ENCODE measurements around the gene ITPKC. TPM values are rescaled to one million over a fixed set of nuclear protein-coding genes. Genes with fewer than 3 reads are reported as not detected.

Gene ITPKC
- total and polyA plus RNA-seq, 8 donors, result 10.2 to 25.6 (median 13.7) TPM

- Histone ChIP-seq H3K27ac (peak within 1 kb of the TSS; percentile 91 to 94), H3K9me3 (no peaks in the 10 kb centered on the region), H3K36me3 (peaks cover 0 to 9% of the 10 kb centered on the region in 2 donors), H3K27me3 (no peaks in the 10 kb centered on the region), H3K4me3 (peak within 1 kb of the TSS; percentile 58 to 62), H3K4me1 (peaks cover 36 to 70% of the 10 kb centered on the region in 2 donors)
- intact Hi-C loops (cut with DNase I), result no loop called here
- ATAC-seq (peak; percentile 86), DNase-seq (peak; percentile 94 to 100 (median 98))
- TF ChIP-seq CTCF (IDR thresholded peaks at IDR 0.05), result no peak
Measured at GRCh38 chr19:40750874-40751537, 34.1 kb downstream of the ITPKC start, which contains the start of gene SNRPA. Gene SNRPA (plus strand): TSS chr19:40751203. CDS start chr19:40751409, 206 bp downstream.

- H3K27me3 ChIP-seq, result no peaks in the 10 kb centered on the region
- H3K36me3 ChIP-seq, result peaks cover 0 to 22% of the 10 kb centered on the region in 2 donors
- no peaks in the 10 kb centered on the region for H3K9me3 ChIP-seq
- no peak for TF ChIP-seq CTCF (IDR thresholded peaks at IDR 0.05)
- peak overlapping the region; percentile 91 to 94 for H3K27ac ChIP-seq
- peaks cover 36 to 82% of the 10 kb centered on the region in 2 donors for H3K4me1 ChIP-seq
- intact Hi-C loops (cut with DNase I), result no loop called here
- DNase-seq, result no peak
- H3K4me3 ChIP-seq, result peak overlapping the region; percentile 58 to 62
- no peak for ATAC-seq
Measured at GRCh38 chr19:40752257-40752781, 35.4 kb downstream of the ITPKC start.

- H3K4me3 ChIP-seq, result peak overlapping the region in 1 of 2 donors; percentile 58
- intact Hi-C loops (cut with DNase I), result no loop called here
Measured at GRCh38 chr19:40754611-40755247, 37.8 kb downstream of the ITPKC start.

GRCh38 chr19:40755248-40755624 lies 38.3 kb downstream of the ITPKC start:
- peak overlapping the region in 1 of 2 donors; percentile 55 for H3K27ac ChIP-seq
- no peak for TF ChIP-seq CTCF (IDR thresholded peaks at IDR 0.05)
- intact Hi-C loops (cut with DNase I), result no loop called here

More at GRCh38 chr19:40754611-40755247, 37.8 kb downstream of the ITPKC start:
- no peaks in the 10 kb centered on the region for H3K27me3 ChIP-seq
- peaks cover 24 to 59% of the 10 kb centered on the region in 2 donors for H3K4me1 ChIP-seq
- H3K36me3 ChIP-seq, result peaks cover 4 to 47% of the 10 kb centered on the region in 2 donors
- H3K27ac ChIP-seq, result peak overlapping the region; percentile 53 to 55
- H3K9me3 ChIP-seq, result no peaks in the 10 kb centered on the region
- ATAC-seq, result no peak
- TF ChIP-seq CTCF (IDR thresholded peaks at IDR 0.05), result no peak
- DNase-seq, result no peak

DNA sequence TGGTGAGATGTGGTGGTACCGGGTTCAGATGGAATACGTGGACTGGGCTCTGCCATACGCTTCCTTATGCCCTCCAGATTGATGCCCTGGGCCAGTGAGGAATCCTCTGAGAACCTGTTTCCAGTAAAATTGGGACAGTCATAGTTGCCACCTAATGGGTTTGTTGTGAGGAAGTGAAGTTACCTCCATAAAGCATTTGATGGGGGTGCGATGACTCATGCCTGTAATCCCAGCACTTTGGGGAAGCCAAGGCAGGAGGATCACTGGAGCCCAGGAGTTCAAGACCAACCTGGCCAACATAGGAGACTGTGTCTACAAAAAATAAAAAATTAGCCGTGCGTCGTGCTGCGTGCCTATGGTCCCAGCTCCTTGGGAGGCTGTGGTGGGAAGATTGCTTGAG lies 38.9 kb downstream of the ITPKC start:
- H3K36me3 ChIP-seq, result peaks cover 4 to 57% of the 10 kb centered on the region in 2 donors
- intact Hi-C loops (cut with DNase I), result no loop called here
- H3K27ac ChIP-seq, result peak overlapping the region in 1 of 2 donors; percentile 55
- H3K27me3 ChIP-seq, result no peaks in the 10 kb centered on the region
- TF ChIP-seq CTCF (IDR thresholded peaks at IDR 0.05), result no peak
- ATAC-seq, result no peak
- DNase-seq, result no peak
- H3K4me1 ChIP-seq, result peaks cover 23 to 55% of the 10 kb centered on the region in 2 donors
- H3K4me3 ChIP-seq, result no peak overlapping the region
- H3K9me3 ChIP-seq, result no peaks in the 10 kb centered on the region

More at GRCh38 chr19:40755248-40755624, 38.3 kb downstream of the ITPKC start:
- ATAC-seq (no peak), DNase-seq (no peak)
- no peak overlapping the region for H3K4me3 ChIP-seq
- H3K36me3 ChIP-seq, result peaks cover 4 to 52% of the 10 kb centered on the region in 2 donors
- peaks cover 23 to 55% of the 10 kb centered on the region in 2 donors for H3K4me1 ChIP-seq
- H3K27me3 ChIP-seq, result no peaks in the 10 kb centered on the region
- H3K9me3 ChIP-seq, result no peaks in the 10 kb centered on the region

Data from left lung (tissue), 10 donors.